UCSD-AML1 (cell line): Measurements from ENCODE around the gene TTC7B.

Source experiments
- DNase-seq: peaks from one replicate; lab custom pipeline; 2025; ENCODE audit not compliant: unreplicated experiment; lab: John Stamatoyannopoulos, UW

The TTC7B gene

DNA sequence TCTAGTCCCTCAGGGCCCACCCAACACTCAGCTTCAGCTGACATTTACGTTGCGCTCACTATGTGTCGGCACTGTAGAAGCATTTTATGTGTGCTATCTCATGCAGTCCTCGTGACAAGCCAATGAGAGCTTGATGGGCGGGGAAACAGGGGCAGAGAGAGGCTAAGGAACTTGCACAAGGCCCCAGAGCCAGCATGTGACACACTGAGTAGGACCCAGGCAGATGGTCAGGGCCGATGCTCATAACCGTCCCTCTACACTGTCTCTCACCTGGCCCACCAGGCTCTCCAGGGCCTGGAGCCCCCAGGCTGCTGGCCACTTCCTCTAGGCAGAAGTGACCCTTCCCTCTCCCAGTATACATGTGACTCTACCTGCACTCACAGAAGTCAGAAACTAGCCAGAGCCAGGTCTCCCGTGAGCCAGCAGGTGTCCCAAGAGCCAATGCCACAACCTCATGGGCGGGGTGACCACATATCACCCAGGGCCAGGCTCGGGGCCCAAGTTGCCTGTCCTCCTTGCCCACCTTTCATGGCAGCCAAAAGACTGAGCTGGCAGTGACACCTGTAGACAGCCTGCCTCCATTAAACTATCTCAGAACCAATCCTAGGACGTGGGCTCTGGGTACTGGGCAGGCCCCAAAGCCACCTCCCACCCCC, 38.3 kb downstream of the TTC7B start:
- no peak for DNase-seq

DNA sequence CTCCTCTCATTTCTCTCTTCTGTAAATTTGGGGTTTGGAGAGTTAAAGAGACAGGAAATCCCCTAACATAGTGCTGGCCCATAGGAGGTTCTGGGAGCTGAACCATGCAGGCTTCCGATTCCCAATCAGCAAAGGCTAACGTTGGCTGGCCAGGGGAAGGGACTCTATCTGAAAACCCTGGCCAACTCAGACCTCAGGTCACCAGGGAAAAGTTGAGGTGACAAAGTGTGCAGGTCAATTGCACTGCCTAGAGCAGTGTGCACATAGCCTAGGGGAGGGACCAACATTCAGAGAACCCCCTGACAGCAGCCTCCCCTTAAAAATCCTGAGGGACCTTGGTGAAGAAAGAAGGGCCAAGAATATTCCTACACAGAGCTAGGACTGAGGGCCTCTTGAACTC, 38.9 kb downstream of the TTC7B start:
- no peak for DNase-seq

DNA sequence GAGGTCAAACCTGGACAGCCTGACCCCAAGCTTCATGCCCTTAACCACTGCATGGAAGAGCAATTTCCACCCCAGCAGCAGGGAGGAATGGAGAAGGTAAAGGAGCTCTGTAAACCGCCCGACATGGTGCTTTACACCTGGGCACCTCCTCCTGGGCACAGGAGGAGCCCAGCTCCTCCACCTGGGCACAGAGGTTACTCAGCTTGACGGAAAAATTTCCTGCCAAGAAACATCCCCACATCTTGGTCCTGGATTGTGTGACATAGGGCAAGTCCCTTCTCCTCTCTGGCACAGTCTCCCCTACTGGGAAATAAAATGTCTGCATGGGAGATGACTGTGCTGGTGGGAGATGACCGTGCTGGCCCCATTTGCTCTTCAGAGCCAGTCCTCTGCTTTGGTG, 40.8 kb downstream of the TTC7B start:
- no peak for DNase-seq

DNA sequence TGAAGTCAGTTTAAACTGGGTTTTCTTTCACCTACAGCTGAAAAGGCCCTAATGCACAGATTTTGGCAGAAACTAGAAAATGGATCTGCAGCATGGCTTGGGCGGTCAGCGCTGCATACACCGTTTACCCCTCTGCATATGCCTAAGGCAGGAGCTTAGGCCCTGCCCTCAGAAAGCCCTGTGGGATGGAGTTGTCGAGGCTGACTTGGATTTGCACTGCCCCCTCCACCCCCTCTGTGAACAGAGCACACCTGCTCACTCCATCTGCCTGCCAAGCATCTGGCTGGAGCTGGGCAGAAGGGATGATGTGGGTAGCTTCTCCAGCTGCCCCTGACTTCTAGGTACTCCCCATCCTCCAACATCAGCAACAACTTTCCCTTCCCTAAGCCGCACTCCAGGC, 41.9 kb downstream of the TTC7B start:
- DNase-seq: no peak

DNA sequence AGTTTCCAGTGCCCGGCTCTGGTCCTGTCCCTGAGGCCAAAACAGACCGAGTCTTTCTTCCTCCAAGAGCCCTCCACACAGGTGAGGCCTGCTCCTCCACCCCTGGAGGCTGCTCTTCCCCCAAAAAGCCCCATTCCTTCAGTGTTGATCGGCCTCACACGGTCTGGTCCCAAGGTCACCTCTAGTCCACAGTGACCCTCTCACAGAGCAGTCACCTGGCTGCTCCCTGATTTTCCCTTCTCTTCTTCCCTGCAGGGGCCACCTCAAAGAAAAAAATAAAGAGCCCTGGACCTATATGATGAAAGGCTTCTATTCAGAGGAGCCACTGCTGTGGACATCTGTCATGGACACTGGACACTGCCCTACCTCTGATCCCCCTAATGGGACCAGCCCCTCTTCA, 42.5 kb downstream of the TTC7B start:
- DNase-seq: no peak

DNA sequence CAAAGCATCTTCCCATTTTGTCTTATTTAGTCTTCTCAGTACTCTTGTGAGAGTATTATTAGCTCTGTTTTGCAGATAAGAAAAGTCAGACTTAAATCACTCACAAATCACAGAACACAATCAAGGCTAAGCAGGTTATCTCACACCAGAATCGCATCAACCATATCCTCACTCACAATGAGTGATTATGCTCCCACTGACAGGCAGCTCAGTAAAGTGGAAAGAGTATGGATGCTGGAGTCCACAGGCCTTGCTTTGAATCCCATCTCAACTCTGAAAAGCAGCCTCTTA, 43.1 kb downstream of the TTC7B start:
- no peak for DNase-seq

DNA sequence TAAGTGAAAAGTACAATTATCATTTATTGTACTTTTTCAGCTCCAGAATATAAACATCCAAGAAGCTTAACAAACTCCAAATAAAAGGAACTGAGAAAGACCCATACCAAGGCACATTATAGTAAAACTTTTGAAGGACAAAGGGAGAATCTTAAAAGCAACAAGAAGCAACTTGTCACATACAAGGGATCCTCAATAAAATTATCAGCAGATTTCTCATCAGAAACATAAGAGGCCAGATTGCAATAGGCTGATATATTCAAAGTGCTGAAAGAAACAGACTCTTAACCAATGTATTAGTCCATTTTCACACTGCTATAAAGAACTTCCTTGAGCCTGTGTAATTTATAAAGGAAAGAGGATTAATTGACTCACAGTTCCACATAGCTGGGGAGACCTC, 48.3 kb downstream of the TTC7B start:
- no peak for DNase-seq

DNA sequence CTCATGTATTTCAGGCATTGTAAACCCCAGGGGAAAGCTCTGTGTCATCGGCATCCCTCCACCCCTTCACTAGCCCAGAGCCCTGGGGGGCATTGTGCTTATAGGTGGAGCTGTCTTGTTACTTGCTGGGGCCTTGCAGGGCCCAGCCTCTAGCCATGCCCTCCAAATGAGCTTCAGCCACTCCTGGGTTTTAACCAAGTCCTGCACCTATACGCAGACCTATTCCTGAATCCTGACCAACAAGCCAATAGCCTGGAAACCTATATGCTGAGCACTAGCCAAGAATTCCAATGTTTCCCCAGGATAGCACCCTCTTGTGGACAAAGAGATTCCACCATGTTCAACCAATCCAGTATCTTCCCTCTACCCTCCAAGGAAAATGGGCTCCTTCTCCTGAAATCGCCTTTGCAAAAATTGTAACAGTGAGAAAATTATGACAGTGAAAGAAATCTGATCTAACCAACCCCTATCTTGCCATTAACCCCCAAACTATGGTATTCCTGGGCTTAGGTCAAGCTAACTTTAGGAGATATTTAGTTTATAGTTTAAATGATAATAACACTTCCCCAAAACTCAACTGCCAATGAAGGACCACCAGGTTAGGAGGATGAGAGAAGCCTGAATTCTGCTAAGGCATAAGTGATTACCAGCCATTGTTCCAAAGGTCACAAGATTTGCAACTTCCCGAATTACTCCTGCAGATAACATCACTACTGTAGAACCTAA, 55.5 kb downstream of the TTC7B start:
- DNase-seq: no peak

DNA sequence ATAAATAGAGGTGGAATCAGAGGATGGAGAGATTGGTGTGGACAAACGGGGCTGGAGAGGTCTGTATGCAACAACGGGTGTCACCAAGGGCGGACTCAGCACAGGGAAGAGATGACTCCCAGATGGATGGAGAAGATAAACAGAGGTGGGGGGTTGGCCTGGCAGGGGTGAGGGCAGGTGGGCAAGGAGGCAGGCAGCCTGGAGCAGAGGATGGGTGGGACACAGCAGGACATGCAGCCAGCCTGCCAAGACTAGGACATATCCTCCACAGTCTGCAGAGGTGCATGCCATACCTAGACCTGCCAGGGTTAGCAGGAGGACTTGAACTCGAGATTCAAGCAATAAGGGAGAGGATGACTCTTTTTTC, 56.2 kb downstream of the TTC7B start:
- no peak for DNase-seq

DNA sequence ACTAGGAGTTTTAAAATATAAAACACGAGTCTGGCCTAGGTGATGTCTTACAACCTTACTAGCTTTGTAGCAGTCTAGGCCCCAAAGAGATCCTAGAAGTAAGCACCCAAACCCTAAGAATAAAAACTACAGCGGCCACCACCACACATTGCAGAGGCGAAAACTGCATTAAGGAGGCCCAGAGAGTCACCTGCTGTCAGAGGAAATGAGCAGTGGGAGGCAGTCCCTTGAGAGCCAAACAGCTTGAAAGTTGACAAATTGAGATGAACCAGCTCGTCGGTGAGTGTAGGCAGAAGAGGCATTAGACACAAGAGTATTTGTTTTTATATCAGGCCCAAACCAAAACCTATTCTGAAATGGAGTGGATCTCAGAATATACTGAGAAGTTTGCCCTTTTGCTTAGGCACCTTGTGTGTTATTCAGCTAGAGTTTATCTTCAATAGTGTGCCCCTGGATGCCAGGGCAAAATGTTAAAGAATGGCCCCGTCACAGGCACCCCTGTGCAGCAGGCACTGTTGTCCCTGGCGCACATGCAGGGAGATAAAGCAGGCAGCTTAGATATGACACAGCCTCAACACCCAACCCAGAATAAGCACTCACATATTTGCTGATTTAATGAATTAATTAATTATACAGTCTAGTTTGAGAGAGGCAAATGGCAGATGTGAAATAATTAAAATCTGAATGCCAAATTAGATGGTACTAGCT, 56.7 kb downstream of the TTC7B start:
- no peak for DNase-seq

DNA sequence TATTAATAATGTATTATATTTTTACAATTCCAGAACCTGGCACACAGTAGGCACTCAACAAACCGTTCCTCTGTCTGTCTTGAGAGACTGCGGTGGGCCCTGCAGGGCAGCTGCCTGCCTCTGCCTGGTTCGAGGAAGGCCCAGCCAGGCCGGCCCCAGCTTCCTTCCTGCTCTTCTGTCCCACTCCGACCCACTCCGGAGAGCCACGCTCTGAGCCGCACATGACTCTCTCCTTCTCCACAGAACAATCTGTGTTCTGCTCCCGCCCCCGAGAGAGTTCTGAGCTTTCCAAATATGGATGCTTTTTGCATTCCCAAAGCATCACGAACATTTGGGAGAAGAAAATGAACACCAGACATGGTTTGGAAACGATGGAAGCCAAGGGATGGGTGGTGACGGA, 57.3 kb downstream of the TTC7B start:
- peak; percentile 60 for DNase-seq

DNA sequence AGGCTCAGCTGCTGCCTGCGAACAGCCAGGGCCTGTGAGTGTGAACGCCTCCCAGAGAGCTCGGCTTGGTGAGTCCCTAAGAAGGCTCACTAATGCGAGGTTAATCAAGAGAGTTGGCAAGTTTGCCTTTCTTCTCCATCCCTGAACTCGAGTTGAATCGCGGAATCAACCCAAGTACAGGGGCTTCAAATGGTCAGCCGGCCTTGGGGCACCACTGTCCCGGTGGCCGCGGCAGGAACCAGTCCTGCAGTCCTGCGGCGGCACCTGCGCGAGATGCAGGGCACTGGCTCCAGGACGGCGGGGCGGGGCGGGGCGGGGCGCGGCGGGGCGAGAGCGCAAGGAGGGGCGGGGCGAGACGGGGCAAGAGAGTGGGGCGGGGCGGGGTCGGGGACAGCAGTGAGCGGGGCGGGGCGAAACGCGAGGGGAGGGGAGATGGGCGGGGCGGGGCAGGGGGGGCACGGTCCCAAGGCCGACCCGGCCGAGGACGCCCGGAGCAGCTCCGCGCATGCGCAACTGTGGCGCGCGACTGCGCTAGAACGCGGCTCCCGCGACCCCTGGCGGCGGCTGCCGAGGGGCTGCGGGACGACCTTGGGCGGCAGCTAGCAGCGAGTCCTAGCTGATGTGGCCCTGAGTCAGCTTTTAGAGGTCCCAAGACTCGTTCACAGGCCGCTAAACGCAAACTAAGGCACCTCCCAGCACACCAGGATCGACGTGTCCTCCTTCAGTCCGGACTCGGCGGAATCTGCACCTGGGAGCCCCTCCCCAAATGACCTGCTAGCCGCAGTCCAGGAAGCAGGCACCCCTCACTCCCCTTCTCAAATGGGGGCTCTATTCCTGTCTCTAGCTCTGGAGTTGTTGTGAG, 58.0 kb downstream of the TTC7B start:
- DNase-seq: peak; percentile 95

DNA sequence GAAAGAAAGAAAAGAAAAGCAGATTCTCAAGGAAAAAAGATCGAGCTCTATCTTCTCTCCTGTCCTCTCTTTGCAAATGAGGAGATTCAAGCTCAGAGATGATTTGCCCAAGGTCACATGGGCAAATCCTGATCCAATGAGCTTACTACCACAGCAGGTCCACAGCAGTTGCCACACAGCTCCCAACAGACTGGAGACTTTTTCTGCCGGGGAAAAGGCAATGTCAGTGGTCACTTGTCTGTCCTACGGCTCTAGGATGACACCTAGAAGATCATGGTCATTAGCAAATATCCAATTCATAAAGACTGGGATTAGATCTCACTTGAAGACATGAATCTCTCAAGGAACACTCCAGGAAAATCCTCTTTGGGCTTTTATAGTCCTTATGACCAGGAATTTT, 58.8 kb downstream of the TTC7B start:
- no peak for DNase-seq

DNA sequence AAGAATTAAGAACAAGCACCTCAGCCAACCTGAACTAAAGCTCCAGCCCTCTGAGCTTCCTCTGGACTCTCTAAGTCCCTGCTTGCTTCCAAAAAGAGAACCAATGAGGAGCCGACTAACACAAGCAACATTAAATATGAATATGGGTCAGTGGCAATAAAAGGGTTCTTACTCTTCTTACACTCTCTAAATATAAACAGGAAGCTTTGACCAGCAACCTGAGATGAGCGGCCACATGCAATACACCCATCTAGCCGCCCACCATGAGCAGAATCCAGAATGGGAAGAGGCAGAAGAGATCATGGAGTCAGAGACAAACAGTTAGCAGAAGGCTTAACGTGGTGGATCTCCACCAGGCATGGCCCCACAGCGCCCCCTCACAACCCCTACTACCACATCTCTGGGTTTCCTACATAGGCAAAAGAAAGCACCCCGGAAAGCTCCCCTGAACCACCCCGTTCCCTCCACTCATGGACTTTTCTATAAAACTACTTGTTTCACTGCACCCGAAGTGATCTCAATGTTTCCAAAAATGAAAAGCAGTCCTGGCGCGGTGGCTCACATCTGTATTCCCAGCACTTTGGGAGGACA, 59.4 kb downstream of the TTC7B start:
- no peak for DNase-seq

DNA sequence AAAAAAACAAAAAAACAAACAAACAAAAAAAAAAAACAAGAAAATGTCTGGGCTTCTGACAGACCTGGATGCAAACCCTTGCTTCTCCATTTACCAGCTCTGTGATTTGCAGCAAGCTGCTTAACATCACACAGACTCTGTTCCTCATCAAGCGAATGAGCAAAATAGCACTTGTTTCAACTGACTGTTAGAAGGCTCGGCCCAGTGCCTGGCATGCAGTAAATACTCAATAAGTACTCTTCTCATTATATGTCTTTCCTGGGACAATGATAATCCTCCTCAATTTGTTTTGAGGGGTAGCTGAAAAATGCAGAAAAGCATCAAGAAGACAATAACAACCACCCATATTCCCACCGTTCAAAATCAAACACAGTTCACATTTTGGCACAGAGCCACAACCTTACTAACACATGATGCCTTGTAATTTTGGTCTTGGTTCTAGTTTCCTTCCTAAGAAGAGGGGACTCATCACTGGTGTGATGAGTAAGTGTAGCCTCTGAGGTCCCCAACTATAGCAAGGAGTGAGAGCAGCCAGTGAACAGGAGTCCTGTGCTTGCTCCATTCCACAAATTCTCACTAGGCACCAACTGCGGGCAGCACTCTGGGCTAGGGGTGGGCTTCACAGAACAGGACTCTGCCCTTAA, 60.4 kb downstream of the TTC7B start:
- DNase-seq: no peak

DNA sequence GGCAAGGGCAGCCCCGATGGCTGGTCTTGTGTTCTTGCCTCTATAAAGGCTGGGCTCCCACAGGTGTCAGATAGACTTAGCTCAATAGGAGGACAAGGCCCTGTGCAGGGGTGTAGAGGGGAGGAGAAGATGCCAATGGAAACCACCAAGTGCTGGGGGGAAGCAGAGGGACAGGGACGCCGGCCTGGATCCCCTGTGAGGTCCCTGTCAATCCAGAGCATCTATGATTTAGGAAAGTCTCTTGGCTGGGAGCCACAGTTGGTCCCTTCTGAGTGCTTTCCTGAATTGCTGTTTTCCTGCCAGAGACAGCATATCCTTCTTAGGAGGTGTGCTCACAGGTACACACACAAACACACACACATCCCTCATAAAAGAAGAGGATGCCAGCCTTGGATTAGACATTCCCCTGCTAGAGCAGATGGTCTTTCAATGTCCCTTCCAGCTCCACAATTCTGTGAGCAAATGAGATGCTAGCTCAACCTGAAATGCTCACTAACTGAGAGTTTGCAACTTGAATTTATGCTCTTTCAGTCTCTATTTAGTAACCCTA, 62.7 kb downstream of the TTC7B start:
- DNase-seq: no peak

DNA sequence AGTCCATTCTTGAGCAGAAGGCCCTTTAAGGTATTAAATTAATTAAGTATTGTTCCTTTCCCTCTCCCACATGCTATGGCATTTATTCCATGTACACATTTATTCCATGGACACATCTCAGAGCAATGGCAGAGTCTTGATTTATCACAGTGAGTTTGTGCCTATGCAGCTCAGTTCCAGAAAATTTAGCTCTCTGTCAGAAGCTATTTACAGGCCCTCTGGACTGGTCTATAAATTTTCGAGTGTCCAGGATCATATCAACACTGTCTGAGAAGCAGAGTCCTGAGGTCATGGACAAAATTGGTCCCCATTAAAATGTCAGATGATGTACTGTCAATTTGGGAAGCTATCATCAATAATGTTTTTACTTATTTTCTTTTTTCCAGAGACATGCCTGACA, 65.5 kb downstream of the TTC7B start:
- no peak for DNase-seq

DNA sequence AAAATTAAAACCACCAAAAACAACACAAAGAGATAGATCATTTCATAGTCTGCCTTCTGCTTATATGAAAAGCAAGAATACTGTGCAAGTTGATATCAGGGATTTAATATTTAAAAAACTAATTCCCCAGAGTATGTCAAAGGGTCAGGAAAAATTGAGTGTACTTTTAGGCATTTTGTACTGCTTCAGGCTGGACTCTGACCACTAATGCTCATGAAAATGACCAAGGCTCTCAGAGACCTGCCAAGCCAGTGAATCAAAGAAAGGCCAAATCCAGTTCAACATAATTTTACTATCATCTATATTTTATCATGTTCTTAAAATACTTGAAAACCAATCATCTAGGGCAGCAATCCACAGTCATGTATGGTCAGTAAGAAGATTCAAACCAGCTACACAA, 66.0 kb downstream of the TTC7B start:
- DNase-seq: no peak

DNA sequence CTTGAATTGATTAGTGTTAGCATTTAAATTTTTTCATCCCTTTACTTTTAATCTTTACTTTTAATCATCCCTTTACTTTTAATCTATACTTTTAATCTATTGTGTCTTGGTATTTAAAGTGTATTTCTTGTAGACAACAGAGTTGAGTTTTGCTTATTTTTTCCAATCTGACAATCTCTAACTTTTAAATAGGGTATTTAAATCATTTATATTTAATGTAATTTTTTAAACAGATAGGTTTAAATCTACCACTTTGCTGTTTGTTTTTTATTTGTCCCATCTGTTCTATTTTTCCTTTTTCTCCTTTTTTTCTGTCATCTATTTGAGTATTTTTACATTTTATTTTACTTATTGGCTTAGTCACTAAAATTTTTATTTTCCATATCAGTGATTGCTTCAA, 68.3 kb downstream of the TTC7B start:
- DNase-seq: no peak

DNA sequence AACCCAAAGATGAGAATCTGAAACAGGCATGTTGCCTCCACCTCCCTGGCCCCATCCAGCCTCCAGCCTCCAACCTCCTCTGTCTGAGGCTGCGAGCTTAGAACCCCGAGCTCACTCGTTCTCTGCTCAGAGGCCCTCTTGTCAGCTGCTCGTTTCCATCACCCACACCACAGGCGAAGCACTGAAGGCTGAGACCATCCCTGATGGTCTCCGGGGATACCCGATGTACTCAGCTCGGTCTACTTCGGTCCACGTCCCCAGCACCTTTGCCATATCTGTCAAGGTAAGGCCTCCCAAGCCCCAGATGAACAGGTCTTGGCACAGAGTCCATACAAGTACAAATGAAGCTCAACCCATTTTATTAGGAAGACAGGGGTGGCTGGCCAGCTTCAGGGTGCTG, 72.4 kb downstream of the TTC7B start:
- no peak for DNase-seq

DNA sequence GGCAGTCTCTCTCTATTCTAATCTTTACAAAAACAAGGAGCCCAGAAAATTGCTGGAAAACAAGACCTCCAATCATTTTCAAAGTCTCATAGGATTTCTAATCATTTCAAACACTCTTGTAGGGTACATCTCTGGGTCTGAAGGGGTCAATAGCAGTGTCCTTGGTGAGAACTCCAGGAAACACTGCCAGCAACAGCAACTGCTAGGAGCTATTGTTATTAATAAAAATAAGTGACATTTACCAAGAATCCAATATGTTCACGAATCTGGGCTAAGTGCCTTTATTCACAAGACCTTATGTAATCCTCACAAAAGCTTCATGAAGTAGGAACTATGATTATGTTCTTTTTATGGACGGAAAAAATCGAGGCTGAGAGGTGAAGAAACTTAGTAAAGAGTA, 72.8 kb downstream of the TTC7B start:
- no peak for DNase-seq
